AG08396 (cell line): ENCODE data around the gene CNNM1.

Source experiments
- DNase-seq: peaks from one replicate; pipeline ENCODE4 v3.0.0; 2012; ENCODE audit warnings: low spot score, mixed read lengths

CNNM1 gene

GRCh38 chr10:99421233-99421739 is 92.1 kb downstream of the CNNM1 start:
- no peak for DNase-seq

- no peak for DNase-seq
Observed at GRCh38 chr10:99422529-99423096, 93.5 kb downstream of the CNNM1 start.

- no peak for DNase-seq
Observed at GRCh38 chr10:99424656-99425055, 95.5 kb downstream of the CNNM1 start.

GRCh38 chr10:99425204-99425603 is 96.0 kb downstream of the CNNM1 start:
- no peak for DNase-seq

GRCh38 chr10:99426689-99427088 is 97.5 kb downstream of the CNNM1 start:
- no peak for DNase-seq

- no peak for DNase-seq
Observed at GRCh38 chr10:99427566-99428190, 98.5 kb downstream of the CNNM1 start.

GRCh38 chr10:99429517-99430095 is 100.5 kb downstream of the CNNM1 start:
- DNase-seq = no peak

- peak; percentile 23 for DNase-seq
Observed at GRCh38 chr10:99430116-99430450, 100.9 kb downstream of the CNNM1 start.

- DNase-seq = peak; percentile 98
Observed at GRCh38 chr10:99430451-99431189, 101.5 kb downstream of the CNNM1 start, which contains the start of gene GOT1. GOT1 (minus strand) TSS chr10:99430624; CDS start chr10:99430565, 59 bp downstream.

GRCh38 chr10:99431190-99431760 is 102.1 kb downstream of the CNNM1 start:
- DNase-seq = peak; percentile 26

GRCh38 chr10:99432047-99432446 is 102.9 kb downstream of the CNNM1 start:
- no peak for DNase-seq

GRCh38 chr10:99432881-99433280 is 103.7 kb downstream of the CNNM1 start:
- no peak for DNase-seq

- no peak for DNase-seq
Observed at GRCh38 chr10:99433378-99434020, 104.3 kb downstream of the CNNM1 start.

GRCh38 chr10:99435986-99436638 is 107.0 kb downstream of the CNNM1 start:
- DNase-seq = peak; percentile 19

- DNase-seq = no peak
Observed at GRCh38 chr10:99438890-99439289, 109.7 kb downstream of the CNNM1 start.

GRCh38 chr10:99442394-99442793 is 113.2 kb downstream of the CNNM1 start:
- no peak for DNase-seq

- no peak for DNase-seq
Observed at GRCh38 chr10:99443500-99443899, 114.3 kb downstream of the CNNM1 start.
